Astrocyte of the hippocampus (primary cell): ENCODE results near the gene HLA-F.

ENCODE experiments used
- DNase-seq: peaks from one replicate; pipeline ENCODE4 v3.0.0; 2011; ENCODE audit warnings: low read depth, low spot score

Gene HLA-F

DNA sequence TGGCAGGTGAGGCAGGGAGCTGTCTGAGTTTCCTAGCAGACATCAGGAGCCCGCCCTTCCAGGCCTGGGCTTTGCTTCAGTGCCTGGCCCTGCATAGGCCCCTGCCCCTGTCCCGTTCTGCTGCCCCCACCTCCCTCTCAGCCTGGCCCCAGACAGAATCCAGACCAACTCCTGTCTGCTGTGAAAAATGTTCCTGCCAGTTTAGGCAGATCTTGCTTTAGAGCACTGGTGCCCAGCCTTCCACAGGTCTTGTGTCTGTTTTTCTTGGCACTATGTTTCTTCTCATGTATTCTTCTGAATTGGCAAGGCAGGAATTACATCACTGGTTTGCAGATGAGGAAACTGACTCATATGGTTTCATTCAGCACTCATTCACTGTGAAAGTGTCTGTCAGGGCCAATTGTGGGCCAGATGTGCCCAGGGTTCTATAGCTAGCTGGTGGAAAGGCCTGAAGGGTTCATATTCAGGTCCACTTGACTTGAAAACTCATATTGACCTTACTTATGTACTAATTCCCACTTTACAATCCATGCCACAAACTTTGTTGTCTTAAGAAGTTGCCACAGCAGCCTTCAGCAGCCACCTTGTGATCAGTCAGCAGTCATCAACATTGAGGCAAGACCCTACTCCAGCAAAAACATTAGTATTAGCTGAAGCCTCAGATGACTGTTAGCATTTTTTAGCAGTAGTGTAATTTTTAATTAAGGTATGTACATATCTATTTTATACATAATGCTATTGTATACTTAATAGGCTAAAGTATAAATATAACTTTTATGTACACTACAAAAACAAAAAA is 40.5 kb downstream of the HLA-F start:
- peak; percentile 64 for DNase-seq

DNA sequence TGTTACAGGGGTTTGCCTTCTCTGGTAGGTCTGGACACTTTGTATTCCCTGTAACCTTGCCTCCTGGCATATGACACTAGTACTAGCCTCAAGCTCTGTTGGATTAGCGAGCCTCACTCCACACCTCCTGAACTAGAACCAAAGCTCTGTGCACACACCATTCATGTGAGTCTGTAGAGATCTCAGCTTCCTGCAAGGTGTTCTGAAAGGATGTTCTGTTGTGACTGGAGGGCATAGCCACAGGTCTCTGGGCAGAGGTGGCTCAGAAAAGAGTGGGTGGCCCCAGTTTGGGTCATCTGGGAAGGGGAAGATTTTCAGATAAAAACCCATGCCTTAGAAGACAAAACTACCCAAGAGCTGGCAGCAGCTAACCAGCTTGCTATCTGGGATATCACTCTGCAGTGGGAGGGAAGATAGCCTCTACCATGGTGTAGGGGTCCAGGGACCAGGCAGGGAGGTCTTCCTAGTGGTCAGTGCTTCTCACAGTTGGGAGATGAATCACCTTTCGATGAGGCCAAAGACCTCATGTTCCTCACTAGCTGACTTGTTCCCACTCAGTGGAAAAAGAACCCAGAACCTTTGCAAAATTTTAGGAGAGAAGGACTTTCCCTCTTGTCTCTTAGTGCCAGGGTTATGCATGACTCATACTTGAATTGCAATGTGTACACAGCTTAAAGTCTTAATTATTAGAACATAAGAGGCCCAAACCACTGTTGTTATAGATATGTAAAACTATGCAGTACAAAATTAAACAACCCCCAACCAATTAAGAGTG is 41.4 kb downstream of the HLA-F start:
- no peak for DNase-seq

DNA sequence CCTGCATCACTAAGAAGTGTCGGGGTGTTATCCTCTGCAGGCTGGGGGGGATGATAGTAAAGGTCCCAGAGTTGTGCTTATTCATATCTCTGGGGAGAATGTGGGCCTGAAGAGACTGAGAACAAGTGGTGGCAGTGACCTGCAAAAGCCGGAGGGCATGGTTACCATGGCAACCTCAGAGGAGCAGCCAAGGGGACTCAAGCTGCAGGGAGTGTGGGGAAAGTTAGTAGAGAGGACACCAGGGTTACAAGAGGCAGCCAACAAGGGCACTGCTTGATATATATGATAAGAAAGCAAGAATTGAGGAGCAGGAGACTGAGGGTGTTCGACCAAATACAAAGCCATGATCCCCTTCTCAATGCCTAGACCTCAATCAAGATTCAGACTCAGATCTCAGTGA is 46.1 kb downstream of the HLA-F start:
- DNase-seq: no peak

DNA sequence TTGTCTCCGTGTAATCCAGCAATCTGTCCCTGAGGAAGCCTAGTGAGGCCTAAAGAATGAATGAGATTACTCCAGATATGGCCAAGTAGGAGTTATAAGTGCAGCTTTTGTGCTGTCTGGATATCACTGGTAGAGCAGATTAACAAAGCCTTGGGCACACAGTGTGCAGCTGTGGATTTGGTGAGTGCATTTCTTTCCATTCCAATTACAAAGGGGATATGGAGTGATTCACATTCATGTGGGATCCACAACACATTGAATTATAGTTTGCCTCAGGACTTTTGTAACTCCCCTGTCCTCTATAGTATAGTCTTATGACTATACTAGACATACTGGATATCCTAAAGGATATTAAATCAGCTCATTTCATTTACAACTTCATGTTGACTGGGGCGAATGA is 47.1 kb downstream of the HLA-F start:
- no peak for DNase-seq

DNA sequence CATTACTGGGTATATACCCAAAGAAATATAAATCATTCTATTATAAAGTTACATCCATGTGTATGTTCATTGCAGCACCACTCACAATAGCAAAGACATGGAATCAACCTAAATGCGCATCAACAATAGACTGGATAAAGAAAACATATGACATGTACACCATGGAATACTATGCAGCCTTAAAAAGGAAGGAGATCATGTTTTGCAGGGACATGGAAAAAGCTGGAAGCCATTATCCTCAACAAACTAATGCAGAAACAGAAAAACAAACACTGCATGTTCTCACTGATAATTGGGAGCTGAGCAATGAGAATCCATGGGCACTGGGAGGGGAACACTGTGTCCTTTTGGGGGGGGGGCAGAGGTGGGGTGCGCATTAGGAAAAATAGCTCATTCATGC is 53.5 kb downstream of the HLA-F start:
- no peak for DNase-seq
